Mesenchymal stem cell (in vitro differentiated cells and primary cell): ENCODE data around the gene KIRREL3.

Source experiments
- DNase-seq: peaks from one replicate; pipeline ENCODE4 v3.0.0-alpha.2; 2013
- H2AFZ ChIP-seq: one replicate; pipeline ENCODE4 v1.6.1; 2013; ENCODE audit warnings: low read depth, mild to moderate bottlenecking, control low read depth, inconsistent platforms, low read length, moderate library complexity
- H2AK5ac ChIP-seq: 2 replicates; pipeline ENCODE4 v1.6.1; 2013; ENCODE audit warnings: low read length, moderate library complexity, mild to moderate bottlenecking, inconsistent platforms; ENCODE audit not compliant: severe bottlenecking
- H2BK120ac ChIP-seq: one replicate; pipeline ENCODE4 v1.6.1; 2013; ENCODE audit warnings: low read depth, mild to moderate bottlenecking, inconsistent platforms, low read length, moderate library complexity
- H2BK12ac ChIP-seq, 2 experiments: one replicate each; pipeline ENCODE4 v1.6.1; 2013; ENCODE audit warnings: inconsistent platforms in 2 of 2, low read length in 2 of 2, mild to moderate bottlenecking in 2 of 2, moderate library complexity in 2 of 2, control low read depth in 1 of 2
- H2BK15ac ChIP-seq: one replicate; pipeline ENCODE4 v1.6.1; 2013; ENCODE audit warnings: mild to moderate bottlenecking, low read depth, inconsistent platforms; ENCODE audit not compliant: poor library complexity, severe bottlenecking
- H2BK5ac ChIP-seq: 2 replicates; pipeline ENCODE4 v1.6.1; 2013; ENCODE audit warnings: low read depth, mild to moderate bottlenecking, low read length, control low read depth, inconsistent platforms; ENCODE audit not compliant: poor library complexity, severe bottlenecking
- H3K14ac ChIP-seq, 2 experiments: one replicate each; pipeline ENCODE4 v1.6.1; 2013; ENCODE audit warnings: inconsistent platforms in 2 of 2, low read length in 2 of 2, control low read depth in 1 of 2, mild to moderate bottlenecking in 1 of 2, moderate library complexity in 1 of 2
- H3K18ac ChIP-seq, 2 experiments: one replicate each; pipeline ENCODE4 v1.6.1; 2013; ENCODE audit warnings: inconsistent platforms in 2 of 2, low read length in 2 of 2, control low read depth in 1 of 2, low read depth in 1 of 2, mild to moderate bottlenecking in 1 of 2
- H3K23ac ChIP-seq, 2 experiments: one replicate each; pipeline ENCODE4 v1.6.1; 2013; ENCODE audit warnings: inconsistent platforms in 2 of 2, low read length in 2 of 2, mild to moderate bottlenecking in 2 of 2, moderate library complexity in 2 of 2, control low read depth in 1 of 2
- H3K27ac ChIP-seq: 2 replicates; pipeline ENCODE4 v1.5.1; 2013; ENCODE audit warnings: mild to moderate bottlenecking, moderate library complexity, low read length, control low read depth, inconsistent platforms; ENCODE audit not compliant: poor library complexity, severe bottlenecking
- H3K27me3 ChIP-seq, 2 experiments: 2 replicates each; pipeline versions ENCODE4 v1.6.1 to v1.7.0; 2013; ENCODE audit warnings: low read length in 2 of 2, mild to moderate bottlenecking in 2 of 2, moderate library complexity in 2 of 2, control low read depth in 1 of 2, inconsistent platforms in 1 of 2; ENCODE audit not compliant: control insufficient read depth in 1 of 2, insufficient read depth in 1 of 2
- H3K36me3 ChIP-seq, 2 experiments: 2 replicates each; pipeline versions ENCODE4 v1.6.1 to v1.7.0; 2013; ENCODE audit warnings: low read length in 2 of 2, control low read depth in 1 of 2, inconsistent platforms in 1 of 2, low read depth in 1 of 2, mild to moderate bottlenecking in 1 of 2; ENCODE audit not compliant: insufficient read depth in 2 of 2, control insufficient read depth in 1 of 2
- H3K4ac ChIP-seq, 2 experiments: one replicate each; pipeline ENCODE4 v1.6.1; 2013; ENCODE audit warnings: inconsistent platforms in 2 of 2, low read length in 2 of 2, mild to moderate bottlenecking in 2 of 2, moderate library complexity in 2 of 2, control low read depth in 1 of 2, low read depth in 1 of 2
- H3K4me1 ChIP-seq: 2 replicates; pipeline ENCODE4 v1.6.1; 2013; ENCODE audit warnings: low read depth, low read length, control low read depth; ENCODE audit not compliant: control insufficient read depth, insufficient read depth
- H3K4me2 ChIP-seq: 2 replicates; pipeline ENCODE4 v1.6.1; 2013; ENCODE audit warnings: low read length, mild to moderate bottlenecking, inconsistent platforms; ENCODE audit not compliant: poor library complexity, severe bottlenecking
- H3K4me3 ChIP-seq, 2 experiments: 2 replicates each; pipeline versions ENCODE4 v1.5.1 to v1.7.0; 2013; ENCODE audit warnings: low read length in 2 of 2, mild to moderate bottlenecking in 2 of 2, control low read depth in 1 of 2, low read depth in 1 of 2; ENCODE audit not compliant: insufficient read depth in 1 of 2
- H3K79me1 ChIP-seq: replicated peaks from 2 replicates; pipeline ENCODE4 v1.6.1; 2013; ENCODE audit warnings: mild to moderate bottlenecking, control low read depth, low read length, inconsistent platforms; ENCODE audit not compliant: poor library complexity, severe bottlenecking
- H3K9ac ChIP-seq: 2 replicates; pipeline ENCODE4 v1.7.0; 2013; ENCODE audit warnings: mild to moderate bottlenecking, low read length, moderate library complexity
- H3K9me3 ChIP-seq: 2 replicates; pipeline ENCODE4 v1.7.0; 2013; ENCODE audit warnings: mild to moderate bottlenecking, low read length; ENCODE audit not compliant: control insufficient read depth
- H4K8ac ChIP-seq: one replicate; pipeline ENCODE4 v1.6.1; 2013; ENCODE audit warnings: inconsistent platforms, mild to moderate bottlenecking, low read length, moderate library complexity
- H4K91ac ChIP-seq: one replicate; pipeline ENCODE4 v1.6.1; 2013; ENCODE audit warnings: mild to moderate bottlenecking, low read length, inconsistent platforms
- WGBS: methylation state at CpG from one replicate; pipeline ENCODE4 v1.1.7; 2013; ENCODE audit warnings: mixed read lengths; 5-methylcytosine and 5-hydroxymethylcytosine counted together

Gene KIRREL3

DNA sequence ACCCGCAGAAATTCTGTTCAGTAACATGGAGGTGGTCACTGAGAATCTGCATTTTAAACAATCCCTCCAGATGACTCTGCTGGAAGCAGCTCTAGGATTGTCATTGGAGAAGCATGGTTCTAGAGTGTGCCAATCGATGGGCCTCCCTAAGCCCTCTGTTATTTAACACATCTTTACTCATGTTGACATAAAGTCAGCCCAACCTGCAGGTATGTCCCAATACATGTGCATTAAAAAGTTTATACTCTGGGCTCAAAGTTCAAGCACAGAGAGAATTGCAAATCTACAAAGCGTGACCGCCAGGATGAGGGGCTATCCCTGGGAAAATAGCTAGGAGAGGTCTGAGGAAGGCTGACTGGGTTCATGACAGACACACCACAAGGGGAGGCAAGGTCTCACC, 116.4 kb downstream of the KIRREL3 start:
- Histone ChIP-seq H3K4me3 (no peak overlapping the region), H3K79me1 (peaks cover 14% of the 10 kb centered on the region), H3K4me2 (no peak overlapping the region), H2AK5ac (no peak overlapping the region), H3K18ac (no peak overlapping the region), H3K36me3 (no peaks in the 10 kb centered on the region), H4K8ac (no peak overlapping the region), H3K23ac (no peak overlapping the region), H2BK12ac (no peak overlapping the region), H2AFZ (no peak overlapping the region), H3K14ac (no peak overlapping the region), H4K91ac (no peak overlapping the region), H3K9ac (no peak overlapping the region), H3K27me3 (no peaks in the 10 kb centered on the region), H3K4ac (no peak overlapping the region), H2BK5ac (no peak overlapping the region), H2BK15ac (no peak overlapping the region), H3K4me1 (no peaks in the 10 kb centered on the region), H2BK120ac (no peak overlapping the region), H3K9me3 (no peaks in the 10 kb centered on the region), H3K27ac (no peak overlapping the region)
- WGBS, result 73% methylated on average over 4 of the region's 4 CpGs
- DNase-seq, result no peak

DNA sequence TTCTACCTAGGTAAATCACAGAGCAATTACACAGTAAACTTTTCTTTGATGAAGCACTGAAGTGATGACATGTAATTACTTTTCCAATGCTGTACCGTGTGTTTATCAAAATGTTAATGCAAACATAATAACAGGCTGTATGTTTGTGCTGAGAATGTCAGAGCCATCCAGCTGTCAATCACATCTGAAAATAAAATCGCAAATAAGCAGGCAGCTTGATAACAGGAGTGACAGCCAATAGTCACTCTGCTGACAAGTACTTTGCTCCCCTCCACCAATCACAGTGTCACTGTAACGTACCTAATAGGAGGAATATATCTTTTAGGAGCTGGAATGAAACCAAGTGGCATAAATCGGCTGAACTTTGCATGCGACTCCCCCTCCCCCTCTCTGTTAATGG, 119.7 kb downstream of the KIRREL3 start:
- H3K4me1 ChIP-seq, result no peaks in the 10 kb centered on the region
- no peak overlapping the region for H2AFZ ChIP-seq
- H4K8ac ChIP-seq, result no peak overlapping the region
- H3K18ac ChIP-seq, result no peak overlapping the region
- no peak overlapping the region for H3K4me2 ChIP-seq
- no peaks in the 10 kb centered on the region for H3K36me3 ChIP-seq
- no peak overlapping the region for H2BK12ac ChIP-seq
- H3K79me1 ChIP-seq, result peaks cover 14% of the 10 kb centered on the region
- H4K91ac ChIP-seq, result no peak overlapping the region
- H3K14ac ChIP-seq, result no peak overlapping the region
- H3K4ac ChIP-seq, result no peak overlapping the region
- no peak overlapping the region for H3K4me3 ChIP-seq
- no peak overlapping the region for H2AK5ac ChIP-seq
- no peak overlapping the region for H3K23ac ChIP-seq
- H2BK120ac ChIP-seq, result no peak overlapping the region
- peaks cover 0 to 3% of the 10 kb centered on the region in 2 experiments for H3K27me3 ChIP-seq
- 86% methylated on average over 4 of the region's 5 CpGs for whole genome bisulfite sequencing
- no peak for DNase-seq
- no peak overlapping the region for H2BK5ac ChIP-seq
- H3K9me3 ChIP-seq, result no peaks in the 10 kb centered on the region
- no peak overlapping the region for H3K9ac ChIP-seq
- no peak overlapping the region for H2BK15ac ChIP-seq
- no peak overlapping the region for H3K27ac ChIP-seq

DNA sequence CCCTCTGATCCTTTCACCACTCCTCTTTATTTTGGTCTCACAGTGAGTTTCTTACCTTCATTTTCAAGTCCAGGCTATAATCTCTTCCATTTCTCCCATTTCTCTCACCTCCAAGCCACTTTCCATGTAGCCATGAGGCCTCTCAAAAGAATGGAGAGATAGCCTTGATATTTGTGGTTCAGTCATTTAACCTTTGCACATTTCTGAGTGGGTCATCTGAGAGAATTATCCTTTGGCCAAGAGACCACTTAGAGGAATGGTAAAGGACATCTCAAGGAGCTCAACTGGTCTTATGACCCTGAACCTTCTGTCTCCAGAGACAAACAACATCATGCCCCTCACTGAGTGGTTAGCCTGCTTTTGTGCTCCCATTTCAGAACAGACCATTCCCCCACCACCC, 121.1 kb downstream of the KIRREL3 start:
- Histone ChIP-seq H3K9ac (no peak overlapping the region), H2BK120ac (no peak overlapping the region), H3K9me3 (no peaks in the 10 kb centered on the region), H2BK15ac (no peak overlapping the region), H3K4ac (no peak overlapping the region), H3K4me2 (no peak overlapping the region), H3K27ac (no peak overlapping the region), H3K4me3 (no peak overlapping the region), H2BK5ac (no peak overlapping the region), H3K4me1 (no peaks in the 10 kb centered on the region), H3K27me3 (peaks cover 0 to 3% of the 10 kb centered on the region in 2 experiments), H3K14ac (no peak overlapping the region), H3K23ac (no peak overlapping the region), H3K79me1 (peaks cover 20% of the 10 kb centered on the region), H2AK5ac (no peak overlapping the region), H3K36me3 (no peaks in the 10 kb centered on the region), H2AFZ (no peak overlapping the region), H3K18ac (no peak overlapping the region), H2BK12ac (no peak overlapping the region), H4K91ac (no peak overlapping the region), H4K8ac (no peak overlapping the region)
- no peak for DNase-seq

DNA sequence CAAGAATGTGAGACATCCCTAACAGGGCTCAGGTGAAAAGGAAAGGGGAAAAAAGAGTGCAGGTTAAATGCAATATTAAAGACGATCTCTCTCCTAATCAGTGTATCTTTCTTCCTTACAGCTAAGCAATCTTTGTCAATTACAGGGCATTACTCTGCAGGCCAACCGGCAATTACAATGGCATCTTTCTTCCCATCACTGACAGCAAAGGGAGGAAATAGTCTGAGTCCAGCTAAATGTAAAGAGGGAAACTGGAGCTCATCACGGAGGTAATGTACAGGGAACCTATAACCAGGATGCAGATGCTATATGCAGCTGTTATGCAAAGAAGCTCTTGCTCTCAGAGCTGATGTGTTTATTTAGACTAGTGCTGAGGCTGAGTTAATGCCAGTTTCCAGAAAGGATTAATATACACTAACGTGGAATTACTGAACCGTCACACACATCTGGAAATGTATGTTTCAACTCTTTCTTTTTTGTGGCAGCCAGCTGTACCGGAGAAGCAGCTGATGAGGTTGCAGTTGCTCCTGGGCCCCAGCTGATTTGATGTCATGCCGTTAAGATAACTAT, 121.6 kb downstream of the KIRREL3 start:
- Histone ChIP-seq H3K4me1 (no peaks in the 10 kb centered on the region), H3K4me2 (no peak overlapping the region), H2AK5ac (no peak overlapping the region), H2BK12ac (no peak overlapping the region), H2BK5ac (no peak overlapping the region), H3K18ac (no peak overlapping the region), H2AFZ (no peak overlapping the region), H3K9ac (no peak overlapping the region), H3K4me3 (no peak overlapping the region), H3K14ac (no peak overlapping the region), H2BK120ac (no peak overlapping the region), H3K27me3 (peaks cover 0 to 3% of the 10 kb centered on the region in 2 experiments), H4K91ac (no peak overlapping the region), H2BK15ac (no peak overlapping the region), H3K9me3 (no peaks in the 10 kb centered on the region), H3K4ac (no peak overlapping the region), H3K36me3 (no peaks in the 10 kb centered on the region), H3K23ac (no peak overlapping the region), H3K27ac (no peak overlapping the region), H3K79me1 (peaks cover 20% of the 10 kb centered on the region), H4K8ac (no peak overlapping the region)
- WGBS, result 71% methylated on average over 6 of the region's 7 CpGs
- no peak for DNase-seq
